Measurements from ENCODE around the gene FOXI2. TPM values are rescaled to one million over a fixed set of nuclear protein-coding genes. Genes with fewer than 3 reads are reported as not detected.
A peak's percentile ranks its signal among the peaks of the same experiment; 100 is the strongest.

The FOXI2 gene
- total RNA-seq (2014; rRNA removed; shearing (Covaris generic); ENCODE audit: low replicate concordance) = not detected in 2 replicates

GRCh38 chr10:127736915-127737562 is at the start of gene FOXI2:
Gene FOXI2, plus strand, starts transcription at chr10:127737185. Its CDS starts 89 bp downstream, at chr10:127737274.
- no peak within 1 kb of the TSS for H3K4me2 ChIP-seq (ENCODE audit: low read depth, low read length, poor library complexity, severe bottlenecking)
- no peak within 1 kb of the TSS for H2AFZ ChIP-seq (ENCODE audit: low read length)
- H3K4me3 ChIP-seq (ENCODE audit: low read length) = no peak within 1 kb of the TSS
- H3K27ac ChIP-seq (ENCODE audit: low read length) = no peak within 1 kb of the TSS
- no peaks in the 10 kb centered on the region for H3K9me2 ChIP-seq (replicated peaks; ENCODE audit: insufficient read depth, low read length)
- H3K79me2 ChIP-seq (ENCODE audit: low read length) = no peaks in the 10 kb centered on the region
- H3K4me1 ChIP-seq (ENCODE audit: low read length) = no peaks in the 10 kb centered on the region
- no peaks in the 10 kb centered on the region; the same call in 1 of the 2 replicates for H3K9me3 ChIP-seq (ENCODE audit: low read length)
- no peaks in the 10 kb centered on the region for H3K36me3 ChIP-seq (ENCODE audit: insufficient read depth, low read length)
- DNase-seq = no peak
- no peaks in the 10 kb centered on the region for H3K27me3 ChIP-seq (ENCODE audit: low read length)
- H3K9ac ChIP-seq (ENCODE audit: low read length) = no peak within 1 kb of the TSS
- H4K20me1 ChIP-seq (ENCODE audit: insufficient read depth, low read depth, low read length) = no peaks in the 10 kb centered on the region

GRCh38 chr10:127687548-127687947 is 49.4 kb upstream of the FOXI2 start:
- Histone ChIP-seq H3K4me1 (ENCODE audit: low read length) (no peaks in the 10 kb centered on the region), H3K9ac (ENCODE audit: low read length) (no peak overlapping the region), H4K20me1 (ENCODE audit: insufficient read depth, low read depth, low read length) (no peaks in the 10 kb centered on the region), H3K27me3 (ENCODE audit: low read length) (no peaks in the 10 kb centered on the region), H3K4me3 (ENCODE audit: low read length) (no peak overlapping the region), H3K36me3 (ENCODE audit: insufficient read depth, low read length) (no peaks in the 10 kb centered on the region), H3K9me3 (ENCODE audit: low read length) (no peaks in the 10 kb centered on the region), H3K9me2 (replicated peaks; ENCODE audit: insufficient read depth, low read length) (no peaks in the 10 kb centered on the region), H3K79me2 (ENCODE audit: low read length) (no peaks in the 10 kb centered on the region), H3K4me2 (ENCODE audit: low read depth, low read length, poor library complexity, severe bottlenecking) (no peak overlapping the region), H3K27ac (ENCODE audit: low read length) (no peak overlapping the region), H2AFZ (ENCODE audit: low read length) (no peak overlapping the region)
- DNase-seq = no peak

- no peak overlapping the region for H2AFZ ChIP-seq (ENCODE audit: low read length)
- no peaks in the 10 kb centered on the region for H3K9me2 ChIP-seq (replicated peaks; ENCODE audit: insufficient read depth, low read length)
Observed at GRCh38 chr10:127690176-127690835, 46.7 kb upstream of the FOXI2 start.

GRCh38 chr10:127694580-127695193 is 42.3 kb upstream of the FOXI2 start:
- Histone ChIP-seq H3K9me3 (ENCODE audit: low read length) (no peaks in the 10 kb centered on the region), H3K27me3 (ENCODE audit: low read length) (no peaks in the 10 kb centered on the region), H3K4me2 (ENCODE audit: low read depth, low read length, poor library complexity, severe bottlenecking) (no peak overlapping the region), H3K36me3 (ENCODE audit: insufficient read depth, low read length) (no peaks in the 10 kb centered on the region), H2AFZ (ENCODE audit: low read length) (no peak overlapping the region), H3K4me1 (ENCODE audit: low read length) (no peaks in the 10 kb centered on the region), H3K79me2 (ENCODE audit: low read length) (no peaks in the 10 kb centered on the region), H4K20me1 (ENCODE audit: insufficient read depth, low read depth, low read length) (no peaks in the 10 kb centered on the region), H3K9me2 (replicated peaks; ENCODE audit: insufficient read depth, low read length) (no peaks in the 10 kb centered on the region), H3K9ac (ENCODE audit: low read length) (no peak overlapping the region), H3K27ac (ENCODE audit: low read length) (no peak overlapping the region), H3K4me3 (ENCODE audit: low read length) (no peak overlapping the region)
- DNase-seq = peak; percentile 92

More at GRCh38 chr10:127690176-127690835, 46.7 kb upstream of the FOXI2 start:
- no peak overlapping the region for H3K9ac ChIP-seq (ENCODE audit: low read length)
- H3K4me3 ChIP-seq (ENCODE audit: low read length) = no peak overlapping the region
- no peaks in the 10 kb centered on the region for H3K36me3 ChIP-seq (ENCODE audit: insufficient read depth, low read length)
- no peaks in the 10 kb centered on the region for H3K4me1 ChIP-seq (ENCODE audit: low read length)
- H3K4me2 ChIP-seq (ENCODE audit: low read depth, low read length, poor library complexity, severe bottlenecking) = no peak overlapping the region
- no peaks in the 10 kb centered on the region for H3K79me2 ChIP-seq (ENCODE audit: low read length)
- H3K27me3 ChIP-seq (ENCODE audit: low read length) = no peaks in the 10 kb centered on the region
- DNase-seq = no peak
- no peaks in the 10 kb centered on the region for H4K20me1 ChIP-seq (ENCODE audit: insufficient read depth, low read depth, low read length)
- H3K9me3 ChIP-seq (ENCODE audit: low read length) = no peaks in the 10 kb centered on the region
- H3K27ac ChIP-seq (ENCODE audit: low read length) = no peak overlapping the region

GRCh38 chr10:127695431-127695830 is 41.6 kb upstream of the FOXI2 start:
- Histone ChIP-seq H3K27me3 (ENCODE audit: low read length) (no peaks in the 10 kb centered on the region), H3K4me3 (ENCODE audit: low read length) (no peak overlapping the region), H3K79me2 (ENCODE audit: low read length) (no peaks in the 10 kb centered on the region), H4K20me1 (ENCODE audit: insufficient read depth, low read depth, low read length) (no peaks in the 10 kb centered on the region), H3K9me3 (ENCODE audit: low read length) (no peaks in the 10 kb centered on the region), H2AFZ (ENCODE audit: low read length) (no peak overlapping the region), H3K9ac (ENCODE audit: low read length) (no peak overlapping the region), H3K27ac (ENCODE audit: low read length) (no peak overlapping the region), H3K4me1 (ENCODE audit: low read length) (no peaks in the 10 kb centered on the region), H3K9me2 (replicated peaks; ENCODE audit: insufficient read depth, low read length) (no peaks in the 10 kb centered on the region), H3K36me3 (ENCODE audit: insufficient read depth, low read length) (no peaks in the 10 kb centered on the region), H3K4me2 (ENCODE audit: low read depth, low read length, poor library complexity, severe bottlenecking) (no peak overlapping the region)
- no peak for DNase-seq

DNA sequence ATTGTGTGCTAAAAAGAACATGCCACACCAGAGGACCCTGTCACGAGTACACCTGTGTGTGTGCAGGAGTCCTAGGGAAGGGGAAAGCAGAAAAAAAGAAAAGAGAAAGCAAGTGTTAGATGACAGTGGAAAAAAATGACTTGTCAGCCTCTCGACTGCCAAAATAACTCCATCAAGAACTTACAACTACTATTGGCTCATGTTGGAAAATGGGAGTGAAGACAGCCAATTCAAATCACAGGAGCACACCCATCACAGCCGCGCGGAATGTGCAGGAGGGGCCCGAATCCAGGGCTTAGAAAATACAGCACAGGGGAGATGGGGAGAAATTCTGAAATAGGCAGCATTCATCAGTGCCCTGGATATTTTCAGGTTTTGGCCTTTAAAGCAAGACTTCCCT is 38.1 kb upstream of the FOXI2 start:
- no peak overlapping the region for H2AFZ ChIP-seq (ENCODE audit: low read length)
- H3K36me3 ChIP-seq (ENCODE audit: insufficient read depth, low read length) = no peaks in the 10 kb centered on the region
- no peak overlapping the region for H3K9ac ChIP-seq (ENCODE audit: low read length)
- no peaks in the 10 kb centered on the region for H3K9me3 ChIP-seq (ENCODE audit: low read length)
- H3K4me2 ChIP-seq (ENCODE audit: low read depth, low read length, poor library complexity, severe bottlenecking) = no peak overlapping the region
- no peaks in the 10 kb centered on the region for H4K20me1 ChIP-seq (ENCODE audit: insufficient read depth, low read depth, low read length)
- no peaks in the 10 kb centered on the region for H3K9me2 ChIP-seq (replicated peaks; ENCODE audit: insufficient read depth, low read length)
- H3K79me2 ChIP-seq (ENCODE audit: low read length) = no peaks in the 10 kb centered on the region
- no peaks in the 10 kb centered on the region for H3K27me3 ChIP-seq (ENCODE audit: low read length)
- no peak overlapping the region for H3K4me3 ChIP-seq (ENCODE audit: low read length)
- DNase-seq = no peak
- H3K27ac ChIP-seq (ENCODE audit: low read length) = no peak overlapping the region
- H3K4me1 ChIP-seq (ENCODE audit: low read length) = no peaks in the 10 kb centered on the region

GRCh38 chr10:127699311-127699710 is 37.7 kb upstream of the FOXI2 start:
- Histone ChIP-seq H3K4me1 (ENCODE audit: low read length) (no peaks in the 10 kb centered on the region), H3K9me2 (replicated peaks; ENCODE audit: insufficient read depth, low read length) (no peaks in the 10 kb centered on the region), H3K27me3 (ENCODE audit: low read length) (no peaks in the 10 kb centered on the region), H3K27ac (ENCODE audit: low read length) (no peak overlapping the region), H3K36me3 (ENCODE audit: insufficient read depth, low read length) (no peaks in the 10 kb centered on the region), H3K9me3 (ENCODE audit: low read length) (no peaks in the 10 kb centered on the region), H2AFZ (ENCODE audit: low read length) (no peak overlapping the region), H3K79me2 (ENCODE audit: low read length) (no peaks in the 10 kb centered on the region), H4K20me1 (ENCODE audit: insufficient read depth, low read depth, low read length) (no peaks in the 10 kb centered on the region), H3K4me2 (ENCODE audit: low read depth, low read length, poor library complexity, severe bottlenecking) (no peak overlapping the region), H3K4me3 (ENCODE audit: low read length) (no peak overlapping the region), H3K9ac (ENCODE audit: low read length) (no peak overlapping the region)
- no peak for DNase-seq

GRCh38 chr10:127702271-127702670 is 34.7 kb upstream of the FOXI2 start:
- Histone ChIP-seq H3K4me1 (ENCODE audit: low read length) (no peaks in the 10 kb centered on the region), H3K27ac (ENCODE audit: low read length) (no peak overlapping the region), H3K79me2 (ENCODE audit: low read length) (no peaks in the 10 kb centered on the region), H3K36me3 (ENCODE audit: insufficient read depth, low read length) (no peaks in the 10 kb centered on the region), H4K20me1 (ENCODE audit: insufficient read depth, low read depth, low read length) (no peaks in the 10 kb centered on the region), H3K9ac (ENCODE audit: low read length) (no peak overlapping the region), H3K9me2 (replicated peaks; ENCODE audit: insufficient read depth, low read length) (no peaks in the 10 kb centered on the region), H3K4me3 (ENCODE audit: low read length) (no peak overlapping the region), H2AFZ (ENCODE audit: low read length) (no peak overlapping the region), H3K4me2 (ENCODE audit: low read depth, low read length, poor library complexity, severe bottlenecking) (no peak overlapping the region), H3K27me3 (ENCODE audit: low read length) (no peaks in the 10 kb centered on the region), H3K9me3 (ENCODE audit: low read length) (no peaks in the 10 kb centered on the region)
- DNase-seq = no peak
